HG03378 (cell line): ENCODE measurements around the gene DNAH14.
"Not testable (repeated sequence)": the region's sequence is repeated elsewhere in the genome, so short reads cannot be mapped to it uniquely, and the experiment has no call there.

Experiments used
- ATAC-seq: cut with Tn5 transposase; IDR thresholded peaks from one replicate; pipeline ENCODE4 v1.9.1; 2021; ENCODE audit warnings: mild to moderate bottlenecking, moderate library complexity; ENCODE audit not compliant: unreplicated experiment

Gene DNAH14

DNA sequence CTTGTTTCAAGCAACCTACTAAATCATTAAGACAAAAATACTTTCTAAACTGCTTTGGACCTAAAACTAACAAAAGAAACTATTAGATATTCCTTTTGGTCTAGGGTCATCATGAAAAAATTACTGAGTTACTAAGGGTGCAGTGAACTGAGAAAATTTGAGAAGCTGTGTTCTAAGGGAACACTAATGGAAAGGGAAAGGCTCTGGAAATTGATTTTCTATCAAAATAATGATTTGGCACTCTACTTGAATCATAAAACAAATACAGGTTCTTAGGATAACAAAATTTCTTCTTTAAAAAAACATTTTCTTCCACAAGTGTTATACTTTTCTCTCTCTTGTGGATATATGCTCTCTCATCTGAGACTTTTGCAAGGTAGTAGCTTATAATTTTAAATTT lies 213.5 kb downstream of the DNAH14 start:
- no peak for ATAC-seq

DNA sequence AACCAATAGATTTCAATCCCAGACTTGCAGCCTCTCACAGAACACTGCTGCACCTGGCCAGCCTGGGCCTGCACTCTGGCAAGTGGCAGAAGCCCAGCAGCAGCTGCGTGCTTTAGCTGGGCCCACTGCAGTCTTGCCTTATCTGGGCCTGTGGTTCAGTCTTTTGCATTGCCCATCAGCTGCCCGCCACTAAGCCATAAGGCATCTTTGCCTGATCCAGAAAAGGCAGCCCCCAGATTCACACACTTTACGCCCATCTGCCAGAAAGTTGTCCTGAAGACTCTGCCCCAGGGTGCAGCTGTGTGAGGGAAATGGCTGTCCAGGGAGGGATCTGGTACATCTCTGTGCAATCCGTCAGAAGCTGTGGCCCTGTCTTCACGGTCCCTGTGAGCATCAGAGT lies 217.0 kb downstream of the DNAH14 start:
- ATAC-seq: no peak

DNA sequence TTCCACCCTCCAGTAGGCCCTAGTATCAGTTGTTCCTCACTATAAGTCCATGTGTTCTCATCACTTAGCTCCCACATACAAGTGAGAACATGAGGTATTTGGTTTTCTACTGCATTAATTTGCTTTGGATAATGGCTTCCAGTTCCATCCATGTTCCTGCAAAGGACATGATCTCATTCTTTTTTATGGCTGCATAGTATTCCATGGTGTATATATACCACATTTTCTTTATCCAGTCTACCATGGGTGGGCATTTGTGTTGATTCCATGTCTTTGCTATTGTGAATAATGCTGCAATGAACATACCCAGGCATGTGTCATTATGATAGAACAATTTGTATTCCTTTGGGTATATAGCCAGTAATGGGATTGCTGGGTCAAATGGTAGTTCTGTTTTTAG lies 218.3 kb downstream of the DNAH14 start:
- ATAC-seq: not testable (repeated sequence)

- ATAC-seq: no peak
Observed at GRCh38 chr1:225152061-225152460, 222.6 kb downstream of the DNAH14 start.

GRCh38 chr1:225155555-225155954 lies 226.1 kb downstream of the DNAH14 start:
- ATAC-seq: no peak

GRCh38 chr1:225156254-225156653 lies 226.8 kb downstream of the DNAH14 start:
- ATAC-seq: no peak

GRCh38 chr1:225158291-225158690 lies 228.8 kb downstream of the DNAH14 start:
- ATAC-seq: no peak

DNA sequence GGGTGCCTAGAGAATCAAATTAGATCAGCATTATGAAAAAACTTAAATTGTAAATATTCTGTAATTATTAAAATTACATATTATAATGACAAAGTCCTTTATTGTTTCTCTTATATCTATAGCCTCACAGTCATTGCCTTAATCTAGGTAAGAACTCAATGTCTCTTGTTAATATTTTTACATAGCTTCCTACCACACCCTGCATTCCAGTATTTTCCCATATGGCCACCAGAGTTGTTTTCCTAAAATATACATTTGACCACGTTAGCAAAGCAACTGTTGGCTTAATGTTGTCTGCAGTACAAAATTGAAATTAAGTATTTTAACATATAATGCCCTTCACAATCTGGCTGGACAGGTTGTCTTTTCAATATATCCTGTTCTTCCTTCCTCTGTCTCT lies 230.3 kb downstream of the DNAH14 start:
- no peak for ATAC-seq

GRCh38 chr1:225177409-225177808 lies 247.9 kb downstream of the DNAH14 start:
- not testable (repeated sequence) for ATAC-seq

GRCh38 chr1:225179686-225180085 lies 250.2 kb downstream of the DNAH14 start:
- no peak for ATAC-seq

GRCh38 chr1:225182716-225183115 lies 253.2 kb downstream of the DNAH14 start:
- no peak for ATAC-seq

- no peak for ATAC-seq
Observed at GRCh38 chr1:225191199-225191753, 261.8 kb downstream of the DNAH14 start.

DNA sequence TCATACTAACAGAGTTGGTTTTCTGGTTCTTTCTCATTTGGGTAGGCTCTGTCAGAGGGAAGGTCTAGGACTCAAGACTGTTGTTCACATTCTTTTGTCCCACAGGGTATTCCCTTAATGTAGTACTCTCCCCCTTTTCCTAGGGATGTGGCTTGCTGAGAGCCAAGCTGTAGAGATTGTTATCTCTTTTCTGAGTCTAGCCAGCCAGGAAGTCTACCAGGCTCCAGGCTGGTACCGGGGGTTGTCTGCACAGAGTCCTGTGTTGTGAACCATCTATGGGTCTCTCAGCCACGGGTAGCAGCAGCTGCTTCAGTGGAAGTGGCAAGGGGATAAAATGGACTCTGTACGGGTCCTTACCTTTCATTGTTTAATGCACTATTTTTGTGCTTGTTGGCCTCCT lies 272.0 kb downstream of the DNAH14 start:
- ATAC-seq: no peak

DNA sequence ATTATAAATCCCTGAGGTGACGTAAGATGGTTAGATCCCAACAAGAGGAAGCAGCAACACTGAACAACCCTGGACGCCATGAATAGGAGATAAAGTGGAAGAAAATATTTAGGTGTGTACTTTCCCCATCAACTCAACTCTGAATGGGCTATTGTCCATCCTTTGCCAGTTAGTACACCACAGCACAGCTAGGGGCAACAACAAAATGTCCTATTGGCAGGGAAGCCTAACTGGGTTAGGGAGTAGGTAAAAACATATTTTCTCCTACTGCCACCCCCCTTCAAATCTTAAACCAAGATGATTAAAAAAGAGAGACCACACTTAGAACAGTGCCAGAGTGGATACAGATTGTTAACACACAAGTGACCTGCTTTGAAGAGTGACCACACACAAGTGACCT lies 278.3 kb downstream of the DNAH14 start:
- no peak for ATAC-seq

DNA sequence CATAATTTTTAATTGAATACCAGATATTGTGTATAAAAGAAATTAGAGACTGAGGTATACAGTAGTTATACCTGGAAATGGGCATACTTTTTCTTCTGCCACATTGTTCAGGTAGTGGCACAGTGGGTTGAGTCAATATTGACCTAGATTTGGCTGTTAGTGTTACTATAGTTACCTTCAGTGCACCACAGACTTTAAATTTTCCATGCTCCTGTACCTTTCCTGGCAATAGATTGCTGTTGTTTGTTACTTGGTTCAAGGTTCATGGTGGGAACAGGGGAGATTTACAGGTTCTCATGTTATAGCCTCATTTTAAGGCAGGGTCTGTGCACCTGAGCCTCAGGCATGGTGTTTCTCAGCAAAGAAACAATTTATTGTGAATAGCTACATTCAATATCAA lies 279.7 kb downstream of the DNAH14 start:
- ATAC-seq: no peak

DNA sequence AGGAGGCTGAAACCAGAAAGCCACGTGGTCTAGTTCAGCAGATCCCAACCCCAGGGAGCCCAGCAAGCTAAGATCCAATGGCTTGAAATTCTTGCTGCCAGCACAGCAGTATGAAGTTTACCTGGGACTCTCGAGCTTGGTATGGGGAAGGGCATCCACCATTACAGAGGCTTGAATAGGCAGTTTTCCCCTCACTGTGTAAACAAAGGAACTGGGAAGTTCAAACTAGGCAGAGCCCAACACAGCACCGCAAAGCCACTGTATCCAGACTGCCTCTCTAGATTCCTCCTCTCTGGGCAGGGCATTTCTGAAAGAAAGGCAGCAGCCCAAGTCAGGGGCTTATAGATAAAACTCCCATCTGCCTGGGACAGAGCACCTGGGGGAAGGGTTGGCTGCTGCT lies 280.7 kb downstream of the DNAH14 start:
- not testable (repeated sequence) for ATAC-seq

- ATAC-seq: not testable (repeated sequence)
Observed at GRCh38 chr1:225211694-225212442, 282.4 kb downstream of the DNAH14 start.

- ATAC-seq: no peak
Observed at GRCh38 chr1:225224287-225224686, 294.8 kb downstream of the DNAH14 start.

DNA sequence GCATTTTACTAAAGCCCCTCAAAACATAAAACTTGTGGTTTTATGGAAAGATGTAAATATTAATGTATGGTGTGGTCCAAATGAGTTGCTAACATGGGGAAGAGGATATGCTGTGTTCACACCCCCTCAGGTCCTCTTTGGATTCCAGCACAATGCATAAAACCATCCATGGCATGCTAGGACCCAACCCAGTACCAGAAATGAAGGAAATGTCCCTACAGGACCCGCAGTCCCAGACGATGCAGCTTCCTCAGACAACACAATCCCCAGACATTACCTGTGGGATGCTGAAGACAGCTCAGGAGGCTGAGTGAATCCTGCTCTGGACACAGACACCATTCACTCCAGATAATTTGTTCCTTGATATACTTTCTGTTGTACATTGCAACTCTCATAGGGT lies 296.2 kb downstream of the DNAH14 start:
- ATAC-seq: no peak

GRCh38 chr1:225228871-225229303 lies 299.4 kb downstream of the DNAH14 start:
- ATAC-seq: no peak

DNA sequence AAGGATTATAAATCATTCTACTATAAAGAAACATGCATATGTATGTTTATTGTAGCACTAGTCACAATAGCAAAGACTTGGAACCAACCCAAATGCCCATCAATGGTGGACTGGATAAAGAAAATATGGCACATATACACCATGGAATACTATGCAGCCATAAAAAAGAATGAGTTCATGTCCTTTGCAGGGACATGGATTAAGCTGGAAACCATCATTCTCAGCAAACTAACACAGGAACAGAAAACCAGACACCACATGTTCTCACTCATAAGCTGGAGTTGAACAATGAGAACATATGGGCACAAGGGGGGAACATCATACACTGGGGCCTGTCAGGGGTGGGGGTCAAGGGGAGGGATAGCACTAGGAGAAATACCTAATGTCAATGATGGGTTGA lies 300.0 kb downstream of the DNAH14 start:
- not testable (repeated sequence) for ATAC-seq

DNA sequence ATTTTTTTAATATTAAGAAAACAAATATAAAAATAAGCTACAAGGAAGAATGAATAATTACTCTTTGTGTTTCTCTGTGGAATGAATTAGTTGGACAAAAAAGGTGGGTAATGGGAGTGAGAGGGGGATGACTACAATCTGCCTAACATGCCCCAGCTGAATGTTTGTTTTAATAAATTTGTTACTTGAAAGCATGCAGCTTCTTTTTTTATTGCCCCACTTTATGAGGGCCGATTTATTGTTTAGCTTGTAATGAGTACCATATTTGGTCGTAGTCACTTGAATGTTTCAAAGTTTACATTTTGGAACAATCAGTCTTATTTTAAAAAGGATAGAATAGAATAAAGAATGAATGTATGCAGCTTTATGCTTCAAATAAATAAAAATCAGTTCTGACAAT lies 301.0 kb downstream of the DNAH14 start:
- ATAC-seq: no peak

DNA sequence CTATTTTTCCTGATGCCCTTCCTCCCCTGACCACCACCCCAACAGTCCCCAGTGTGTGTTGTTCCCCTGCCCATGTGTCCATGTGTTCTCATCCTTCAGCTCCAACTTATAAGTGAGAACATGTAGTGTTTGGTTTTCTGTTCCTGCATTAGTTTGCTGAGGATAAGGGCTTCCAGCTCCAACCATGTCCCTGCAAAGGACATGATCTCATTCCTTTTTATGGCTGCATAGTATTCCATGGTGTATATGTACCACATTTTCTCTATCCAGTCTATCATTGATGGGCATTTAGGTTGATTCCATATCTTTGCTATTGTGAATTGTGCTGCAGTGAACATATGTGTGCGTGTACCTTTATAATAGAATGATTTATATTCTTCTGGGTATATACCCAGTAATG lies 303.5 kb downstream of the DNAH14 start:
- ATAC-seq: not testable (repeated sequence)
